ENCODE measurements around the gene VWCE. TPM values are rescaled to one million over a fixed set of nuclear protein-coding genes. Genes with fewer than 3 reads are reported as not detected.

The VWCE gene, protein sequence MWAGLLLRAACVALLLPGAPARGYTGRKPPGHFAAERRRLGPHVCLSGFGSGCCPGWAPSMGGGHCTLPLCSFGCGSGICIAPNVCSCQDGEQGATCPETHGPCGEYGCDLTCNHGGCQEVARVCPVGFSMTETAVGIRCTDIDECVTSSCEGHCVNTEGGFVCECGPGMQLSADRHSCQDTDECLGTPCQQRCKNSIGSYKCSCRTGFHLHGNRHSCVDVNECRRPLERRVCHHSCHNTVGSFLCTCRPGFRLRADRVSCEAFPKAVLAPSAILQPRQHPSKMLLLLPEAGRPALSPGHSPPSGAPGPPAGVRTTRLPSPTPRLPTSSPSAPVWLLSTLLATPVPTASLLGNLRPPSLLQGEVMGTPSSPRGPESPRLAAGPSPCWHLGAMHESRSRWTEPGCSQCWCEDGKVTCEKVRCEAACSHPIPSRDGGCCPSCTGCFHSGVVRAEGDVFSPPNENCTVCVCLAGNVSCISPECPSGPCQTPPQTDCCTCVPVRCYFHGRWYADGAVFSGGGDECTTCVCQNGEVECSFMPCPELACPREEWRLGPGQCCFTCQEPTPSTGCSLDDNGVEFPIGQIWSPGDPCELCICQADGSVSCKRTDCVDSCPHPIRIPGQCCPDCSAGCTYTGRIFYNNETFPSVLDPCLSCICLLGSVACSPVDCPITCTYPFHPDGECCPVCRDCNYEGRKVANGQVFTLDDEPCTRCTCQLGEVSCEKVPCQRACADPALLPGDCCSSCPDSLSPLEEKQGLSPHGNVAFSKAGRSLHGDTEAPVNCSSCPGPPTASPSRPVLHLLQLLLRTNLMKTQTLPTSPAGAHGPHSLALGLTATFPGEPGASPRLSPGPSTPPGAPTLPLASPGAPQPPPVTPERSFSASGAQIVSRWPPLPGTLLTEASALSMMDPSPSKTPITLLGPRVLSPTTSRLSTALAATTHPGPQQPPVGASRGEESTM
- 10 to 100 TPM in 2 of 6 experiments, 1 to 10 TPM in 4; 2.3 to 37.1 (median 6.0) TPM for total RNA-seq
- long read RNA-seq = 0 reads

DNA sequence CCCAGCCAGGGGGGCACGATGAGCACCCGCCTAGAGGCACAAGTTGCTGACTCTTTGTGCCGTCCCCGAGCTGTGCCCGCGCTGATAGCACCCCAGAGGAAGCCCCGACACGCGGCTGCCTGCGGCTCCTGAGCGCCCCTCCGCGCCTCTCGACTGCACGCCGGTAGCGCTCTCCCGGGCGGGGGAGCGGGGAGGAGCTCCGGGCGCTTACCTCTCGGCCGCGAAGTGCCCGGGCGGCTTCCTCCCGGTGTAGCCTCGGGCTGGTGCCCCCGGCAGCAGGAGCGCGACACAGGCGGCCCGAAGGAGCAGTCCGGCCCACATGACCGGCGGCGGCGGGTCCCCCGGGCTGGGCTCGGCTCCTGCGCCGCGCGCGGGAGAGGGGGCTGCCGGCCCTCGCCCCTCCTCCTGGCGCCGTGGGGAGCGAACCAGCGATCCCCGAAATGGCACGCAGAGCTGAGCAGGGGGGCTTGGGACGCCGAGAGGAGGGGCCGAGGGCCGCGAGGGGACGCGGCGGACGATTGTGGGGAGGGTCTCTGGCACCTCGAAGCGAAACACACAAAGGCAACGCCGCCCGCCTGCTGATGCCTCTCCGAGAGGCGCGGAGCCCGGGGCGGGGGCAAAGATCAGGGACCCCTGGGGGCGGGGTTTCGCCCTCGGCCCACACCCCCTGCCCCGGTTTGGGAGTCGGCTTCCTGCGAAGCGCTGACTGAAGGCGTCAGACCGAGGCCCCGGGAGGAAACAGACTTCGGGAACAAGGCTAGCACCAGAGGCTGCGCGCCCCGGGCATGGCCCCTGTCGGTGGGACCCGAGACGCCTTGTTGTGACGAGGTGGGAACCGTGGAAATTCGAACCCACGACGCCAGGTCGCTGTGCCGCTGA is at the start of gene VWCE:
TSS of gene VWCE (minus strand) at position 600 of the 879 bp plus-strand sequence. CDS start at position 321, 279 bp downstream.
- peak; percentile 72 to 76 (median 73) for DNase-seq

DNA sequence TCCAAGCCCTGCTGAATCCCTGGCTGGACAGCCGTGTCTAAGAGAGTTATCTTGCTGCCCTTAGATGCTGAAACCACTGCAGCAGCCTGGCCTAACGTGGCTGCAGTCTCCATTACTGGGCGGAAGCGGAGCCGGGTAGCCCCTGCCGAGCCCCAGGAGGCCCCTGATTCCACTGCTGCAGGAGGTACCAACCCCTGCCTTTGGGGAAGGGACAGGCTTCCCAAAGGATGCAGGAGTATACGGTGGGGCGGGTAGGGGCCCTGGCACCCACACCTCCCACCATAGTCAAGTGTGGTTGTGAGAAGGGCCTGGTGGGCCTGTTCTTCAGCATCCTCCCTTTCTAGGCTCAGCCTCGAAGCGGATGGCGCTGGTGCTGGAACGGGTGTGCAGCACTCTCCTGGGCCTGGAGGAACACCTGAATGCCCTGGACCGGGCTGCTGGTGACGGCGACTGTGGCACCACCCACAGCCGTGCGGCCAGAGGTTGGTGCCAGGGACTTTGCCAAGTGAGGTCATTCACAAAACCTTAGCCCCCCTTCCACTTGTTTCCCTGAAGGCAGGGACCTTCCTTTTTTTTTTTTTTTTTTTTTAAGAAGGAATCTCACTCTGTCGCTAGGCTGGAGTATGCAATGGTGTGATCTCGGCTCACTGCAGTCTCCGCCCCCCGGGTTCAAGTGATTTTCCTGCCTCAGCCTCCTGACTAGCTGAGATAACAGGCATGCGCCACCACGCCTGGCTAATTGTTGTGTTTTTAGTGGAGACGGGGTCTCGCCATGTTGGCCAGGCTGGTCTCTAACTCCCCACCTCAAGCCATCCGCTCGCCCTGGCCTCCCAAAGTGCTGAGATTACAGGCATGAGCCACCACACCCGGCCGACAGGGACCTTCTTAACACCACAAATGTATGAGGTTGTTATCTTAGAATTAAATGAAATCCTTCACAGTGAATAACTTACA is 49.0 kb upstream of the VWCE start:
- Histone ChIP-seq H3K4me3 (no peak overlapping the region), H3K4me1 (peaks cover 0 to 8% (median 0%) of the 10 kb centered on the region in 4 donors), H3K27me3 (no peaks in the 10 kb centered on the region), H3K27ac (no peak overlapping the region), H3K9me3 (no peaks in the 10 kb centered on the region), H3K36me3 (peaks cover 0 to 35% (median 17%) of the 10 kb centered on the region in 4 donors)
- TF ChIP-seq POLR2A (IDR thresholded peaks at IDR 0.05) = no peak
- TF ChIP-seq, protein P1, sequence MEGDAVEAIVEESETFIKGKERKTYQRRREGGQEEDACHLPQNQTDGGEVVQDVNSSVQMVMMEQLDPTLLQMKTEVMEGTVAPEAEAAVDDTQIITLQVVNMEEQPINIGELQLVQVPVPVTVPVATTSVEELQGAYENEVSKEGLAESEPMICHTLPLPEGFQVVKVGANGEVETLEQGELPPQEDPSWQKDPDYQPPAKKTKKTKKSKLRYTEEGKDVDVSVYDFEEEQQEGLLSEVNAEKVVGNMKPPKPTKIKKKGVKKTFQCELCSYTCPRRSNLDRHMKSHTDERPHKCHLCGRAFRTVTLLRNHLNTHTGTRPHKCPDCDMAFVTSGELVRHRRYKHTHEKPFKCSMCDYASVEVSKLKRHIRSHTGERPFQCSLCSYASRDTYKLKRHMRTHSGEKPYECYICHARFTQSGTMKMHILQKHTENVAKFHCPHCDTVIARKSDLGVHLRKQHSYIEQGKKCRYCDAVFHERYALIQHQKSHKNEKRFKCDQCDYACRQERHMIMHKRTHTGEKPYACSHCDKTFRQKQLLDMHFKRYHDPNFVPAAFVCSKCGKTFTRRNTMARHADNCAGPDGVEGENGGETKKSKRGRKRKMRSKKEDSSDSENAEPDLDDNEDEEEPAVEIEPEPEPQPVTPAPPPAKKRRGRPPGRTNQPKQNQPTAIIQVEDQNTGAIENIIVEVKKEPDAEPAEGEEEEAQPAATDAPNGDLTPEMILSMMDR (IDR thresholded peaks at IDR 0.05) = no peak
- 91% methylated on average over 20 of the region's 29 CpGs for WGBS (ENCODE audit: insufficient coverage, low coverage, low lambda C conversion rate, missing lambda C conversion rate)
- no peak for ATAC-seq
- intact Hi-C loops (cut with DNase I) = no loop called here
- DNase-seq = no peak

More for the DNA sequence above, at the start of gene VWCE:
- ATAC-seq = peak; percentile 61 to 86 (median 76)
- H3K27me3 ChIP-seq = no peaks in the 10 kb centered on the region
- H3K9me3 ChIP-seq = no peaks in the 10 kb centered on the region
- 1% methylated on average over 23 of the region's 97 CpGs for WGBS (ENCODE audit: insufficient coverage, low coverage, low lambda C conversion rate, missing lambda C conversion rate)
- H3K36me3 ChIP-seq = peaks cover 0 to 5% (median under 1%) of the 10 kb centered on the region in 4 donors
- peak within 1 kb of the TSS; percentile 65 to 68 (median 66) for H3K4me3 ChIP-seq
- intact Hi-C loops (cut with DNase I) = no loop called here
- peaks cover 0 to 37% (median 0%) of the 10 kb centered on the region in 4 donors for H3K4me1 ChIP-seq
- peak within 1 kb of the TSS; percentile 21 to 81 (median 57) for H3K27ac ChIP-seq
- peak; percentile 33 for TF ChIP-seq POLR2A (IDR thresholded peaks at IDR 0.05)
- TF ChIP-seq, protein P1 (IDR thresholded peaks at IDR 0.05) = peak in 3 of 4 donors; percentile 19 to 50 (median 28)

DNA sequence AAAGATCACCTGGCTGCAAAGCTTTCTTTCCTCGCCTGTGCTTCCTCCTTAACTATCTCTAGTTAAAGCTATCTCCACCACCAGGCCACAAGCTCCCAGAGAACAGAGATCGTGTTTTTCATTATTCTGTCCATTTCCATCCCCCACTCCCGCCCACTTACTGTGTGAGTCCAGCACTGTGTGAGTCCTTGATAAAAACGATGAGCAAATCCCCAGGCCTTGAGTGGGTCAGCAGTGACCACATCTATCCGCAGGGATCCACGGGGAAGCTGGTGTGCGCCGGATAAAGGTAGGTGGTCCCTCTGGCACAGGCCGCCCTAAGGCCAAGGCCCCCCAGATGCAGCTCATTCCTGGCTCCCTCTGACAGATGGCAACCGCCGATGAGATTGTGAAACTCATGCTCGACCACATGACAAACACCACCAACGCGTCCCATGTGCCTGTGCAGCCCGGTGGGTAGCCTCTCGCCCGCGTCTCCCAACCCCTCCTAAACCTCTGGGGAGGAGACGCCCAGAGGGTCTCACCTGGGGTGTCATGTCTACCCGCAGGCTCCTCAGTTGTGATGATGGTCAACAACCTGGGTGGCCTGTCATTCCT is 47.2 kb upstream of the VWCE start:
- Histone ChIP-seq H3K27me3 (no peaks in the 10 kb centered on the region), H3K9me3 (no peaks in the 10 kb centered on the region), H3K27ac (no peak overlapping the region), H3K36me3 (peaks cover 0 to 51% (median 24%) of the 10 kb centered on the region in 4 donors), H3K4me1 (no peaks in the 10 kb centered on the region), H3K4me3 (no peak overlapping the region)
- DNase-seq (no peak), ATAC-seq (no peak)
- TF ChIP-seq, protein P1 (IDR thresholded peaks at IDR 0.05) = no peak
- no peak for TF ChIP-seq POLR2A (IDR thresholded peaks at IDR 0.05)
- intact Hi-C loops (cut with DNase I) = no loop called here
- 80% methylated on average over 12 of the region's 20 CpGs for WGBS (ENCODE audit: insufficient coverage, low coverage, low lambda C conversion rate, missing lambda C conversion rate)

Data from right lobe of liver (tissue), 6 donors.